Epithelial cell of esophagus (primary cell): ENCODE results near the gene CDC42BPA.

Experiments
- DNase-seq: peaks from one replicate; pipeline ENCODE4 v3.0.0; 2010; ENCODE audit warnings: low read depth
- H3K4me3 ChIP-seq: 2 replicates; pipeline ENCODE4 v1.5.1; 2011; ENCODE audit warnings: mild to moderate bottlenecking, low read length, control low read depth
- CTCF ChIP-seq: IDR thresholded peaks from 2 replicates; pipeline ENCODE4 v1.5.1; 2011; ENCODE audit warnings: low read depth, mild to moderate bottlenecking, low read length, control low read depth, inconsistent platforms; ENCODE audit not compliant: insufficient read depth; ENCODE audit errors: missing control alignments

CDC42BPA gene

GRCh38 chr1:226979517-226980121, 338.7 kb downstream of the CDC42BPA start:
- no peak for DNase-seq
- no peak overlapping the region for H3K4me3 ChIP-seq
- no peak for TF ChIP-seq CTCF

- TF ChIP-seq CTCF = no peak
- H3K4me3 ChIP-seq = no peak overlapping the region
- DNase-seq = no peak
Observed at GRCh38 chr1:226979115-226979516, 339.2 kb downstream of the CDC42BPA start.

GRCh38 chr1:226978432-226979114, 339.7 kb downstream of the CDC42BPA start:
- no peak overlapping the region for H3K4me3 ChIP-seq
- no peak for DNase-seq
- no peak for TF ChIP-seq CTCF

GRCh38 chr1:226977643-226978431, 340.5 kb downstream of the CDC42BPA start:
- H3K4me3 ChIP-seq = no peak overlapping the region
- no peak for TF ChIP-seq CTCF

GRCh38 chr1:226976978-226977642, 341.2 kb downstream of the CDC42BPA start:
- no peak overlapping the region for H3K4me3 ChIP-seq
- no peak for TF ChIP-seq CTCF
- no peak for DNase-seq

More at GRCh38 chr1:226977643-226978431, 340.5 kb downstream of the CDC42BPA start:
- DNase-seq = no peak

GRCh38 chr1:226976276-226976977, 341.9 kb downstream of the CDC42BPA start:
- H3K4me3 ChIP-seq = no peak overlapping the region
- no peak for DNase-seq
- TF ChIP-seq CTCF = no peak
